Subcutaneous abdominal adipose tissue (tissue), 5 donors: ENCODE measurements around the gene CMKLR1.

Experiments used
- H3K27ac ChIP-seq: one replicate; pipeline ENCODE4 v1.7.0; 2013; ENCODE audit warnings: low read depth, mild to moderate bottlenecking, inconsistent platforms, low read length, moderate library complexity
- H3K27me3 ChIP-seq, 5 donors: one replicate each; pipeline ENCODE4 v1.7.0; 2013; ENCODE audit warnings: low read length in 5 of 5, inconsistent platforms in 1 of 5; ENCODE audit not compliant: control insufficient read depth in 5 of 5, insufficient read depth in 4 of 5
- H3K36me3 ChIP-seq, 5 donors: one replicate each; pipeline ENCODE4 v1.7.0; 2013; ENCODE audit warnings: low read length in 5 of 5; ENCODE audit not compliant: control insufficient read depth in 5 of 5, insufficient read depth in 5 of 5
- H3K4me1 ChIP-seq, 5 donors: one replicate each; pipeline ENCODE4 v1.7.0; 2013; ENCODE audit warnings: low read length in 5 of 5, mild to moderate bottlenecking in 3 of 5, moderate library complexity in 1 of 5; ENCODE audit not compliant: control insufficient read depth in 5 of 5, insufficient read depth in 5 of 5
- H3K4me3 ChIP-seq, 5 donors: one replicate each; pipeline ENCODE4 v1.7.0; 2013; ENCODE audit warnings: low read length in 5 of 5, low read depth in 1 of 5
- H3K9ac ChIP-seq, 5 donors: one replicate each; pipeline ENCODE4 v1.7.0; 2013; ENCODE audit warnings: low read length in 5 of 5, mild to moderate bottlenecking in 4 of 5, moderate library complexity in 3 of 5
- H3K9me3 ChIP-seq, 5 donors: one replicate each; pipeline ENCODE4 v1.7.0; 2013; ENCODE audit warnings: low read length in 5 of 5; ENCODE audit not compliant: control insufficient read depth in 5 of 5
- donor health status: healthy.
- donor health status: healthy.
- donor health status: healthy.
- donor health status: healthy.
- donor health status: healthy.

Gene CMKLR1

GRCh38 chr12:108270849-108271143 lies 68.3 kb downstream of the CMKLR1 start:
- Histone ChIP-seq H3K4me3 (no peak overlapping the region), H3K27me3 (peaks cover 0 to 2% (median 0%) of the 10 kb centered on the region in 5 donors), H3K9ac (no peak overlapping the region), H3K36me3 (no peaks in the 10 kb centered on the region), H3K27ac (no peak overlapping the region), H3K4me1 (peaks cover 0 to 11% (median 0%) of the 10 kb centered on the region in 5 donors), H3K9me3 (peaks cover 0 to 5% (median 0%) of the 10 kb centered on the region in 5 donors)

GRCh38 chr12:108270035-108270848 lies 68.9 kb downstream of the CMKLR1 start:
- Histone ChIP-seq H3K4me3 (no peak overlapping the region), H3K9ac (no peak overlapping the region), H3K9me3 (peaks cover 0 to 5% (median 0%) of the 10 kb centered on the region in 5 donors)

GRCh38 chr12:108269224-108269623 lies 69.9 kb downstream of the CMKLR1 start:
- no peaks in the 10 kb centered on the region for H3K36me3 ChIP-seq
- H3K9ac ChIP-seq = no peak overlapping the region
- peaks cover 0 to 11% (median 0%) of the 10 kb centered on the region in 5 donors for H3K4me1 ChIP-seq
- H3K27me3 ChIP-seq = no peaks in the 10 kb centered on the region
- H3K27ac ChIP-seq = no peak overlapping the region
- H3K9me3 ChIP-seq = peaks cover 0 to 3% (median 0%) of the 10 kb centered on the region in 5 donors
- no peak overlapping the region for H3K4me3 ChIP-seq

More at GRCh38 chr12:108270035-108270848, 68.9 kb downstream of the CMKLR1 start:
- H3K27ac ChIP-seq = no peak overlapping the region
- H3K4me1 ChIP-seq = peaks cover 0 to 11% (median 0%) of the 10 kb centered on the region in 5 donors
- no peaks in the 10 kb centered on the region for H3K36me3 ChIP-seq
- peaks cover 0 to 2% (median 0%) of the 10 kb centered on the region in 5 donors for H3K27me3 ChIP-seq

DNA sequence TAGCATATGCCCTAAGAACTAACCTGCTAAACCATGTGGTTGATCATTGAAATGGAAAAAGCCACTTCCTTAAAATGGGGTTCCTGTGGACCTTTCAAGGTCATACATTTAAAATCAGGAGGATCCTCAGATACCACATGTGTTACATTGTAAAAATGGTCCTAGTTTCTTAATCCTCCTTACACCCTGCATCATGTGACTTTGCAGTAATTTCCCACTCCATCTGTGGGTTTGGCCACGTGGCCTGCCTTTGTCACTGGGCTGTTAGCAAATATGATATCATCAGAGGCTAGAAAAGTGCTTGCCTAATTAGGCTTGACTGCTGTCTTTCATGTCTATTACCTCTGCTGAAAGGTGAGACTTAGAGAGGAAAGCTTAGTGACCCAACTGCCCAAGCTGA lies 70.7 kb downstream of the CMKLR1 start:
- H3K4me1 ChIP-seq = peaks cover 0 to 11% (median 0%) of the 10 kb centered on the region in 5 donors
- no peak overlapping the region for H3K4me3 ChIP-seq
- H3K36me3 ChIP-seq = no peaks in the 10 kb centered on the region
- H3K27ac ChIP-seq = no peak overlapping the region
- H3K9me3 ChIP-seq = peaks cover 0 to 3% (median 0%) of the 10 kb centered on the region in 5 donors
- H3K9ac ChIP-seq = no peak overlapping the region
- H3K27me3 ChIP-seq = peaks cover 0 to 2% (median 0%) of the 10 kb centered on the region in 5 donors

DNA sequence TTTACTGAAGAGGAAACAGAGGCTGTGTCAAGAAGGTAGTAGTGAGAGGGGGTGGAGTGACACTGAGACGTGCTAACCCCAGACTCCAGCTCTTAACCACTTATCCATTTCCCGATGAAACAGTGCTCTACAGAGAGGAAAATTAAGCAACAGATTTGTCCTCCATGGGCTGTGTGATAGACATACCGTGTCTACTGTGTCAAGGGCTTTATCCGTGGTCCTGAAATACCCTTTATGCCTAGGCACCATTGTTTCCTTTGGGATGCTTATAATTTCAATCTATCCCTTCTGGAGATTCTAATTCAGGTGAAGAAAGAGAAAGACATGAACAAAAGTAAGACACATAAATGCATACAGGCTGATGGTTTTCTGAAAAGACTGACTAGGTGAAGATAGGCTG lies 71.7 kb downstream of the CMKLR1 start:
- H3K9me3 ChIP-seq = peaks cover 0 to 6% (median 3%) of the 10 kb centered on the region in 5 donors
- no peak overlapping the region for H3K9ac ChIP-seq
- H3K4me3 ChIP-seq = no peak overlapping the region
- H3K27me3 ChIP-seq = peaks cover 0 to 5% (median 0%) of the 10 kb centered on the region in 5 donors
- no peak overlapping the region for H3K27ac ChIP-seq
- peaks cover 0 to 11% (median 0%) of the 10 kb centered on the region in 5 donors for H3K4me1 ChIP-seq
- H3K36me3 ChIP-seq = no peaks in the 10 kb centered on the region

GRCh38 chr12:108266131-108266530 lies 73.0 kb downstream of the CMKLR1 start:
- Histone ChIP-seq H3K9me3 (peaks cover 1 to 16% (median 10%) of the 10 kb centered on the region in 5 donors), H3K4me1 (peaks cover 0 to 11% (median 0%) of the 10 kb centered on the region in 5 donors), H3K36me3 (no peaks in the 10 kb centered on the region), H3K27me3 (peaks cover 0 to 5% (median 0%) of the 10 kb centered on the region in 5 donors), H3K4me3 (no peak overlapping the region), H3K27ac (no peak overlapping the region), H3K9ac (no peak overlapping the region)

GRCh38 chr12:108265505-108265904 lies 73.6 kb downstream of the CMKLR1 start:
- no peak overlapping the region for H3K27ac ChIP-seq
- no peaks in the 10 kb centered on the region for H3K36me3 ChIP-seq
- H3K9me3 ChIP-seq = peaks cover 4 to 22% (median 15%) of the 10 kb centered on the region in 5 donors
- H3K4me1 ChIP-seq = peaks cover 0 to 11% (median 0%) of the 10 kb centered on the region in 5 donors
- H3K9ac ChIP-seq = no peak overlapping the region
- no peak overlapping the region for H3K4me3 ChIP-seq
- H3K27me3 ChIP-seq = peaks cover 0 to 5% (median 0%) of the 10 kb centered on the region in 5 donors

DNA sequence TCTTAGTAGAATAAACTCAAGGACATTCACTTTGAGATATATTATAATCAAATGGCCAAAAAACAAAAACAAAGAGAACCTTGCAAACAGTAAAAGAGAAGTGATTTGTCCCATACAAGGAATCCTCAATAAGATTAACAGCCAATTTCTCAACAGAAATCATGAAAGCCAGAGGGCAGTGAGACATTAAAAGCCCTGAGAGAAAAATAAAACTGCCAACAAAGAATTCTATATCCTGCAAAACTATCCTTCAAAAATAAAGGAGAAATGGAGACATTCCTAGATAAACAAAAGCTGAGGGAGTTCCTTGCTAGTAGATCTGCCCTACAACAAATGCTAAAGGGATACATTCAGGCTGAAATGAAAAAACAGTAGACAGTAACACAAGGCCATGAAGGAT lies 78.1 kb downstream of the CMKLR1 start:
- Histone ChIP-seq H3K4me1 (no peaks in the 10 kb centered on the region), H3K9me3 (peaks cover 5 to 37% (median 33%) of the 10 kb centered on the region in 5 donors), H3K36me3 (no peaks in the 10 kb centered on the region), H3K4me3 (no peak overlapping the region), H3K27ac (no peak overlapping the region), H3K27me3 (peaks cover 0 to 8% (median 2%) of the 10 kb centered on the region in 5 donors), H3K9ac (no peak overlapping the region)

DNA sequence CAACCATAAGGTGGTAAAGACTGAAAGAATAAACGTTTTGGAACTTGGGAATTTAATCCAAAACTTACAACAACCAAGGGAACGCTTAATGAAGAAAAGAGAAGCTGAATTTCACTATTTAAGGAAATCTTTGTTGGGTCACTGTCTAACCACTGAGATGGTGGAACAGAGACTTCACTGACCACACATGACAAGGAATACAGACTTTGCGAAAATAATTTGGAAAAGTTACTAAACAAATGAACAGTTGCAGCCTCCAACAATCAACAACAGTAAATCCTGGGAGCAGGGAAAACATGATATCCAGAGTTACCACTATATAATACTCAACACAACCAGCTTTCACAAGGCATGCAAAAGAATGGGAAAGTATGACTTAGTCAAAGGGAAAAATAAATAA lies 79.1 kb downstream of the CMKLR1 start:
- H3K27me3 ChIP-seq = peaks cover 0 to 11% (median 2%) of the 10 kb centered on the region in 5 donors
- H3K27ac ChIP-seq = no peak overlapping the region
- no peak overlapping the region for H3K9ac ChIP-seq
- H3K36me3 ChIP-seq = no peaks in the 10 kb centered on the region
- no peak overlapping the region for H3K4me3 ChIP-seq
- no peaks in the 10 kb centered on the region for H3K4me1 ChIP-seq
- peaks cover 5 to 37% (median 33%) of the 10 kb centered on the region in 5 donors for H3K9me3 ChIP-seq

DNA sequence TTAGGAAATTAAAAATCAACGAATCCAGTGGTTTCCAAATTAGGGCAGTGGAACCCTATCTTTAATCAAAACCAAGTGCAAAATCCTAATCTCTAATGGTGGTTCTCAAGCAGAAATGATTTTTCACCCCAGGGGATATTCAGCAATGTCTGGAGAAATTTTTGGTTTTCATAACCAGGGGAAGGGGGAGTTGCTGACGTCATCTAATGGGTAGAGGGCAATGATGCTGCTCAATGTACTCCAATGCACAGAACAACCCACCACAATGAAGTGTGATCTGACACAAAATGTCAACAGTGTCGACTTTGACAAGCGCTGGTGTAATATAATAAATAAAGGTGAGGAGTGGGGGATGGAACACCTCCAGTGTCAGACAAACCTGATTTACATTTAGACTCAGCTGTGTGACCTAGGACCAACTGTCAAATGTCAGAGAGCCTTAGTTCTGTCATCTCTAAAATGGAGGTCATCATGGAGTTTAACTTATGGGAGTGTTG lies 81.5 kb downstream of the CMKLR1 start:
- no peak overlapping the region for H3K9ac ChIP-seq
- H3K4me3 ChIP-seq = no peak overlapping the region
- peaks cover 0 to 8% (median 2%) of the 10 kb centered on the region in 5 donors for H3K27me3 ChIP-seq
- H3K27ac ChIP-seq = no peak overlapping the region
- no peaks in the 10 kb centered on the region for H3K4me1 ChIP-seq
- peaks cover 5 to 35% (median 28%) of the 10 kb centered on the region in 5 donors for H3K9me3 ChIP-seq
- no peaks in the 10 kb centered on the region for H3K36me3 ChIP-seq
